Endothelial cell of umbilical vein (primary cell): ENCODE data around the gene VPS41.

Source experiments
- EZH2 ChIP-seq: IDR thresholded peaks from 2 replicates; pipeline ENCODE4 v1.6.1; 2012; ENCODE audit warnings: borderline replicate concordance, low read depth, mild to moderate bottlenecking, moderate library complexity, low read length, inconsistent platforms; ENCODE audit not compliant: severe bottlenecking
- FOS ChIP-seq: IDR thresholded peaks from 2 replicates; pipeline ENCODE4 v1.6.1; 2011; ENCODE audit warnings: mild to moderate bottlenecking, low read length, moderate library complexity, borderline replicate concordance; ENCODE audit not compliant: insufficient read depth
- GATA2 ChIP-seq: IDR thresholded peaks from 2 replicates; pipeline ENCODE4 v1.7.0; 2011; ENCODE audit warnings: low read depth, mild to moderate bottlenecking, moderate library complexity, mixed read lengths, low read length; ENCODE audit not compliant: insufficient read length, insufficient read depth
- JUN ChIP-seq: IDR thresholded peaks from 2 replicates; pipeline ENCODE4 v1.6.1; 2011; ENCODE audit warnings: borderline replicate concordance, low read depth; ENCODE audit not compliant: insufficient read length, insufficient read depth
- MYC ChIP-seq: IDR thresholded peaks from one replicate; pipeline ENCODE4 v1.6.1; 2011; ENCODE audit warnings: mild to moderate bottlenecking, low read depth, low read length
- POLR2A ChIP-seq: IDR thresholded peaks from 2 replicates; pipeline ENCODE4 v1.6.1; 2012; ENCODE audit warnings: low read depth, mild to moderate bottlenecking, control low read depth, low read length
- POLR2AphosphoS5 ChIP-seq: IDR thresholded peaks from 2 replicates; pipeline ENCODE4 v1.6.1; 2012; ENCODE audit warnings: low read depth, mild to moderate bottlenecking, control low read depth, low read length, moderate library complexity; ENCODE audit not compliant: insufficient read depth
- TF ChIP-seq, protein P1 (sequence below), 2 donors: IDR thresholded peaks; 1 replicate in 1 of 2; 2 replicates in 1 of 2; pipeline ENCODE4 v1.5.1; 2011; ENCODE audit warnings: low read length in 2 of 2, mild to moderate bottlenecking in 2 of 2, moderate library complexity in 2 of 2, control low read depth in 1 of 2, inconsistent platforms in 1 of 2, low read depth in 1 of 2; ENCODE audit not compliant: insufficient read depth in 1 of 2; ENCODE audit errors: extremely low read depth in 1 of 2
- TF ChIP-seq, protein P2 (sequence below): IDR thresholded peaks from 2 replicates; pipeline ENCODE4 v1.6.1; 2011; ENCODE audit not compliant: insufficient read depth, insufficient read length

DNA sequence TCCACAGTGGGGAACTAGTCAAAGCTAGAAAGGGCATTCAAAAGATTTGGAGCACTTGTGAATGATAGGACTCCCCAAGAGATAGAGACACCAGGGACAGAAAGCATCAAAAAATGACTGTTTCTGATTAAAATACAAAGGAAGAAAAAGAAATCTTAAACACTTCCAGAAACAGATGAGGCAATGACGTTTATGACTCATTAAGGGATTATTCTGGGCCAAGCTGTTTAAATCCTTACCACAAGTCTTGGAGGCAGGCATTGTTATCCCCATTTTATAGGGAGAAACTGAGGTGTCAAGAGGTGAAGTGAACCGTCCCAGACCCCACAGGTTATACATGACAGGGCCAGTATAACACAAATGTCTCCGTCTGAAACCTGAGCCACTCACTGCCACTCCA is 209.5 kb downstream of the VPS41 start:
- TF ChIP-seq, protein P1, sequence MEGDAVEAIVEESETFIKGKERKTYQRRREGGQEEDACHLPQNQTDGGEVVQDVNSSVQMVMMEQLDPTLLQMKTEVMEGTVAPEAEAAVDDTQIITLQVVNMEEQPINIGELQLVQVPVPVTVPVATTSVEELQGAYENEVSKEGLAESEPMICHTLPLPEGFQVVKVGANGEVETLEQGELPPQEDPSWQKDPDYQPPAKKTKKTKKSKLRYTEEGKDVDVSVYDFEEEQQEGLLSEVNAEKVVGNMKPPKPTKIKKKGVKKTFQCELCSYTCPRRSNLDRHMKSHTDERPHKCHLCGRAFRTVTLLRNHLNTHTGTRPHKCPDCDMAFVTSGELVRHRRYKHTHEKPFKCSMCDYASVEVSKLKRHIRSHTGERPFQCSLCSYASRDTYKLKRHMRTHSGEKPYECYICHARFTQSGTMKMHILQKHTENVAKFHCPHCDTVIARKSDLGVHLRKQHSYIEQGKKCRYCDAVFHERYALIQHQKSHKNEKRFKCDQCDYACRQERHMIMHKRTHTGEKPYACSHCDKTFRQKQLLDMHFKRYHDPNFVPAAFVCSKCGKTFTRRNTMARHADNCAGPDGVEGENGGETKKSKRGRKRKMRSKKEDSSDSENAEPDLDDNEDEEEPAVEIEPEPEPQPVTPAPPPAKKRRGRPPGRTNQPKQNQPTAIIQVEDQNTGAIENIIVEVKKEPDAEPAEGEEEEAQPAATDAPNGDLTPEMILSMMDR (IDR thresholded peaks at IDR 0.05; ENCODE audit: extremely low read depth in 1 of 2, insufficient read depth in 1 of 2, low read depth in 1 of 2, low read length in 2 of 2): no peak
- no peak for TF ChIP-seq POLR2A
- no peak for TF ChIP-seq POLR2AphosphoS5
- TF ChIP-seq MYC: no peak
- TF ChIP-seq, protein P2, sequence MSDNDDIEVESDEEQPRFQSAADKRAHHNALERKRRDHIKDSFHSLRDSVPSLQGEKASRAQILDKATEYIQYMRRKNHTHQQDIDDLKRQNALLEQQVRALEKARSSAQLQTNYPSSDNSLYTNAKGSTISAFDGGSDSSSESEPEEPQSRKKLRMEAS: no peak
- TF ChIP-seq JUN: no peak
- no peak for TF ChIP-seq EZH2
- no peak for TF ChIP-seq GATA2
- no peak for TF ChIP-seq FOS
